Stimulated activated CD8-positive, alpha-beta memory T cell treated with anti-CD3 and anti-CD28 coated beads, Interleukin-2, amount 100 ng/mL, for 48 hours (primary cell): ENCODE results near the gene GPN3.
"Not testable (repeated sequence)": the region's sequence is repeated elsewhere in the genome, so short reads cannot be mapped to it uniquely, and the experiment has no call there.

Experiments
- DNase-seq, 2 donors: peaks; one replicate each; pipeline ENCODE4 v3.0.0-alpha.2; 2020; ENCODE audit warnings: low read depth in 2 of 2

GPN3 gene

GRCh38 chr12:110468214-110469048, at the start of gene GPN3, which contains the start of gene FAM216A:
TSS of gene GPN3 (minus strand) at chr12:110468257. CDS start at chr12:110468203, 54 bp downstream.
TSS of gene FAM216A (plus strand) at chr12:110468845. CDS start at chr12:110468876, 31 bp downstream.
- DNase-seq = peak; percentile 88 to 90

- no peak for DNase-seq
Observed at GRCh38 chr12:110516995-110517394, 48.9 kb upstream of the GPN3 start.

GRCh38 chr12:110514363-110514762, 46.3 kb upstream of the GPN3 start:
- no peak for DNase-seq

DNA sequence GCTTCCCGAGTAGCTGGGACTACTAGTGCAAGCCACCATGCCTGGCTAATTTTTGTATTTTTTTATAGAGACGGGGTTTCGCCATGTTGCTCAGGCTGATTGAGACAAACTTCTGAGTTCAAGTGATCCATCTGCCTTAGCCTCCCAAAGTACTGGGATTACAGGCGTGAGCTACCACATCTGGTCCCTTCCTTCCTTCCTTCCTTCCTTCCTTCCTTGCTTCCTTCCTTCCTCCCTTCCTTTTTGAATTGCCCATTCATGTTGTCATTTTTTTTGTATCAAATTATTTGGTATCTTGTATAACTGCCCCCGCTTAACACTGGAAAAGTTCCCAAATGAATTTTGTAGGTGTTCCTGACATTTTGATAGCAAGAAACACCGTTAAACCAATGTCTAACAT, 45.8 kb upstream of the GPN3 start:
- DNase-seq = no peak

GRCh38 chr12:110508071-110508586, 40.1 kb upstream of the GPN3 start:
- no peak for DNase-seq

- DNase-seq = no peak
Observed at GRCh38 chr12:110505332-110505731, 37.3 kb upstream of the GPN3 start.

- no peak for DNase-seq
Observed at GRCh38 chr12:110503432-110503831, 35.4 kb upstream of the GPN3 start.

DNA sequence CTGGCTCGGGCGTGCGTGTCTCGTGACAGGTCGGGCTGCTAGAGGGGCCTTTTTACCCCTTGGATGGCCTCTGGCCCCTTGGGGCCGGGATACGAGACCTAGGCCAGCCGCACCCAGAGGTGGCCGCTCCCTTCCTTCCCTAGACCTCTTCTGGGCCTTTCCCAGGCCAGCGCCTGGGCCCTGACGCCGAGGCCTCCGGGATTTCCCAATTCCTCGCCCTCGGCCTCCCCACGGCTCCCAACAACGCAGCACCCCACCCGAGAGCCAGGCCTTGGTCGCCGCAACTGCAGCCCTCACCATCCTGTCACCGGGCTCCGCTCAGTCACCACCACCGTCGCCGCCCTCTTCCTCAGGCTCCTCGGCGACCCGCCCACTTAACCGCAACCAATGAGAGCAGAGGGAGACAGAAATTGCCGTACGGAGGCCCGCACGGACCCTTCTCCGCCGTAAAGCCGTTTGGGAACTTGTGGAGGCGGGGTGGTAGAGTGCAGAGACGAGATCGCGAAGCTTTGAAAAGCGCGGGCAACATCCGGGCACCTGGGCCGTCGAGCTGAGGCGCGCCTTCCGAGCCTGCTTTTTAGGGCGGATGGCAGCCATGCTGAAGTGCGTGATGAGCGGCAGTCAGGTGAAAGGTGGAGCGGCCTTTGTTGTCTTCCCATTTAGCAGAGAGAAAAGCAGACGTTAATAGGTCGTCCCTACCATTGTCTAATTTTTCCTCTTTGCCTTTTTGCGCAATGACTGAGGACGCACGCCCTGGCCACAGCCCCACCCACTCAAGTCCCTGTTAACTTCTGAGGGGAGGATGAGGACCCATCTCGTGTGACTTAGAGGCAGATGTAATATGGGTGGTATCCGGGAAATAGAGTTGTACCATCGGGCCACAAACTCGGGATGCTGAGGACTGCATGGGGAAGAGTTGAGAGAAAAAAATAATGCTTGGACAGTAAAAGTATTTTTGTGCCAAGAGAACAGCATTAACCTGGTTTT, 34.0 kb upstream of the GPN3 start, which contains the start of the genes RAD9B and VPS29:
Gene RAD9B, plus strand, starts transcription at position 580 of the 987 bp plus-strand sequence. Its CDS starts 7 bp downstream, at position 587.
Gene VPS29, minus strand, starts transcription at position 360 of the 987 bp plus-strand sequence. Its CDS starts 60 bp downstream, at position 300.
- DNase-seq = peak; percentile 96 to 98

GRCh38 chr12:110501399-110501751, 33.3 kb upstream of the GPN3 start:
- no peak for DNase-seq

- DNase-seq = no peak
Observed at GRCh38 chr12:110498984-110499706, 31.1 kb upstream of the GPN3 start.

GRCh38 chr12:110475426-110475825, 7.4 kb upstream of the GPN3 start:
- DNase-seq = no peak

DNA sequence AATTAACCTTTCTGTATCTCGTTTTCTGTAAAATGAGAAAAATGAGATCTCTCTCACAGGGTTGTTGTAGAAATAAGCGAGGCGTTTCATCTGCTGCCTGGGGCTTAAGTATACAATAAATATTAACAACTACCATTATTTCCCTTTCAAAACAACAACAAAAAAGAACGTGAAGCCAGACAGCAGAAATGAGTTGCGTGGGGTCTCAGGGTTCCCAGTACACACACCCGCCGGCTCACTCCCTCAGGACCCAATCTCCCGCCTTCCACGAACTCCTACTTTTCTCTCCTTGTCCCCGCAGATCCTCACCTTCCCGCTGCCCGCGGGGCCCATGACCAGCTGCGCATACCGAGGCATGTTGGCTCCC, 227 bp downstream of the GPN3 start:
- DNase-seq = no peak

DNA sequence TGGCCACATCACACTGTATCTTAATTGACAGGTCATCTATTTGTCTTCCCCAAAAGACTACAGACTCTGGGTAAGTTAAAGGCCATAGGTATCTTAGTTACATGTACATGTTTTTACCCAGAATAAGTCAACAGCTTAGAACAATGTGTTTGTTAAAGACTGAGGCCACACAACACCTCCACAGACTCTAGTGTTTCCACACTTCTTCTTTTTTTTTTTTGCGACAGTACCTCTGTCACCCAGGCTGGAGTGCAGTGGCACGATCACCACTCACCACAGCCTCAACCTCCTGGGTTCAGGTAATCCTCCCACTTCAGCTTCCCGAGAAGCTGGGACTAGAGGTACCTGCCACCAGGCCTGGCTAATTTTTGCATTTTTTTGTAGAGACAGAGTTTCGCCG, 1.3 kb downstream of the GPN3 start:
- no peak for DNase-seq

DNA sequence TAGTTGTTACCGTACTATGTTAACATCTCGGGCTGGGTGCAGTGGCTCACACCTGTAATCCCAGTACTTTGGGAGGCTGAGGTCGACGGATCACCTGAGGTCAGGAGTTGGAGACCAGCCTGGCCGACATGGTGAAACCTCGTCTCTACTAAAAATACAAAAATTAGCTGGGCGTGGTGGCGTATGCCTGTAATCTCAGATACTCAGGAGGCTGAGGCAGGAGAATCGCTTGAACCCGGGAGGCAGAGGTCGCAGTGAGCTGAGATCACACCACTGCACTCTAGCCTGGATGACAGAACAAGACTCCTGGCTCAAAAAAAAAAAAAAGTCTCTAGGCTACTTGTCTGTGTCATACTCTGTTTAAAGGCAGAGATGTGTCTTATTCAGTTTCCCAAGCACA, 2.3 kb downstream of the GPN3 start:
- not testable (repeated sequence) for DNase-seq

DNA sequence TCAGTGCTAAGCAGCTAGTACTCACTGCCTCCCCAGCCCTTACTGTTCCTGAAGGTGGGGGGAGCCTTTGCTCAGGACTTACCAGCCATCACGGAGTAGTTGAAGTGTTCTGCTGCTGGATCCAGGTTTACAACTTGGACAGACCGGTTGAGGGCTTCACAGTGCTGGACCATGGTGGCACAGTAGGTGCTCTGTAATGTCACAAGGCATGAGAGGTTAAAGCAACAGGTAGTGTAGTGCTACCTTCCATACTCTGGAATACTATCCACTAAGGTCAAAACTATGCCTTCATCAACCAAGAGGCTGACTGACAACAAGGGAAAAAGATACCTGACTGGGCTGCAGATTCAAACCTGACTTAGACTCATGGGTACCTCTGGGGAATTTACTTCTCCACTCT, 3.0 kb downstream of the GPN3 start:
- DNase-seq = no peak

DNA sequence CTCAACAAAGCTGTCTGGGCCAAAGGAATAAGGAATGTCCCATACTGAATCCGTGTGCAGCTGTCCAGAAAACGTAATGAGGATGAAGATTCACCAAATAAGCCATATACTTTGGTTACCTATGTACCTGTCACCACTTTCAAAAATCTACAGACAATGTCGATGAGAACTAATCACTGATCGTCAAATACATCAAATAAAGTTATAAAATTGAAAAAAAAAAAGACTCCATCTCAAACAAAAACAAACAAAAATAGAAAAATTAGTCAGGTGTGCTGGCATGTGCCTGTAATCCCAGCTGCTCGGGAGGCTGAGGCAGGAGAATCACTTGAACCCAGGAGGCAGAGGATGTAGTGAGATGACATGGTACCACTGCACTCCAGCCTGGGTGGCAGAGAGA, 6.9 kb downstream of the GPN3 start:
- not testable (repeated sequence) for DNase-seq

DNA sequence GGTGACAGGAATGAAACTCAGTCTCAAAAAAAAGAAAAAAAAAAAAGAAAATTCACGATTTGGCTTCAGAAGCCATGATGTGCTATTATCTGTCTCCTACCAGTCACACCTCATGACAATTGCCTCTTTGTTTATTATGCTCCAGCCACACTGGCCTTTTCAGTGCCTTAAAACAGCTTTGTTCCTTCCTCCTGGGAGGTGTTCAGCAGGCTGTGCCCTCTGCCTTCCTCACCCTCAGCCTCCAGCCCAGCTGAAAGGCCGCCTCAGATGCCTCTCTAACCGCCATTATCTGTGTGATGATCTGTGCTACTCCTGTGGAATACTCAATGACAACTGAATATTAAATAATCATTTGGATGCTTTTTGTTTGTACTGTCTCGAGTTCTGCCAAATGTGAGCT, 9.3 kb downstream of the GPN3 start:
- DNase-seq = no peak

- DNase-seq = no peak
Observed at GRCh38 chr12:110453569-110454296, 14.3 kb downstream of the GPN3 start.

GRCh38 chr12:110451263-110451662, 16.8 kb downstream of the GPN3 start:
- DNase-seq = no peak

DNA sequence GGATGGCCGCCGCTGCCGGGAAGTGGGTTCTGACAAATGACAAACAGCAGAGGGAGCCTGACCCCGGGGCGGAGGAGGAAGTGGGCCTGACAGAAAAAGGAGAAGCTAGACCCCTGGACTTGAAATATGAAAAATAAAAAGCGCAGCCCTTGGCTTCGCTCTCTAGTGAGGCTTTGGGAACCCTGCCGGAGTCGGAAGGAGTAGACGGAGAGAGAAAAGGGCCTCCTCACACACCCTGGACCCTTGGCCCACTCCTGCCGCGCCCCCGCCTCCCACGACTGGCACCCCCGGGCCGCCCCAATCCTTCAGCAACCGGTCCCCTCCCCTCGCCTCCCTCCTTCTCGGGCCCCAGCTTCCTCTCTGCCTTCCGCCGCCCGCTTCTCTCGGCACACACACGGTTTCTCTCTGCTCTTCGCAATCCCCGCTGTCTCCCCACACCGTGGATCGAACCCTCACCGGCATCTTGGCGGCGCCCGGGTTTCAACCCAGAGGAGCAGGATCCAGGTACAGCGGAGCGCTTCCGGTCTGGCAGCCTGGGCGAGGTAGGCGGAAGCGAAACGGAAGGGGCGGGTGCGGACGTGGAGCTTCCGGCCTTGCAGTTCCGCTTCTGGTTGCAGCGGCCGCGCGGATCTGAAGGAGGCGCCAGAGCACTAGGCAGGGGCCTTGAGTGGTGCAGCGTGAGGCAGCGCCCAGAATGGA, 18.1 kb downstream of the GPN3 start, which contains the start of gene ARPC3:
Gene ARPC3, minus strand, starts transcription at position 539 of the 699 bp plus-strand sequence. Its CDS starts 77 bp downstream, at position 462.
- DNase-seq = peak; percentile 89 to 92
